ENCODE data around the gene FAM171A1.

DNA sequence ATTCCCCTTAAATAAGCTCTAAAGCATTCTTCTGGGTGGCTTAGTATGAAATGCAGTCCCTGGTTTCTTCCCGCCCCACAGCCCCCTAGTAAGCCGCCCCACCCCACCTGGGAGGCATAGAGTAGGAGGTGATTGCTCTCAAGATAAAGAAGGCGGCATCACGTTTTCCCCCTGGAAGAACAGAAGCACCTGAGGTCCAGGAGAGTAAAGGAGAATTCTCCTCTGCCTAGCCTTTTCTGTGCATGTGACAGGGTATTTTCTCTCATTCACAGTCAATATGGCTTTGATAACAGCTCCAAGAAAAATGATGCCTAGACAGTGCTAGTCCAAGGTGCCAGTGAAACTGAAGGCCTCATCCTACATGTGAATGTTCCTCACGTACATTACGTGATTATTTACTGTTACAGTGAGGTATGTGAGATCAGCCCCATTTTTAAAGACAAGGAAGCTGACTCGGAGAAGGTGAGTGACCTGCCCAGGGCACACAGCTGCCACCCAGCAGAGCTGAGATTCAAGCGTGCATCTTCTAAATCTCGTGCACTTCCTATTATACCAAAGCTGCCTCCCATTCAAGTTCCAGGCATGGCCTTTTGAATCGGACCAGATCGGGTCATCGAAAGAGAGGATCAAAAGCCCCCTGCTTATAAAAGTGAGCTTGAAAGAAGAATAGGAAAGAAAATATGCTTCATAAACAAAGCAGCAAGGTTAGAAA, 59.4 kb downstream of the FAM171A1 start:
- TF ChIP-seq, protein P1, sequence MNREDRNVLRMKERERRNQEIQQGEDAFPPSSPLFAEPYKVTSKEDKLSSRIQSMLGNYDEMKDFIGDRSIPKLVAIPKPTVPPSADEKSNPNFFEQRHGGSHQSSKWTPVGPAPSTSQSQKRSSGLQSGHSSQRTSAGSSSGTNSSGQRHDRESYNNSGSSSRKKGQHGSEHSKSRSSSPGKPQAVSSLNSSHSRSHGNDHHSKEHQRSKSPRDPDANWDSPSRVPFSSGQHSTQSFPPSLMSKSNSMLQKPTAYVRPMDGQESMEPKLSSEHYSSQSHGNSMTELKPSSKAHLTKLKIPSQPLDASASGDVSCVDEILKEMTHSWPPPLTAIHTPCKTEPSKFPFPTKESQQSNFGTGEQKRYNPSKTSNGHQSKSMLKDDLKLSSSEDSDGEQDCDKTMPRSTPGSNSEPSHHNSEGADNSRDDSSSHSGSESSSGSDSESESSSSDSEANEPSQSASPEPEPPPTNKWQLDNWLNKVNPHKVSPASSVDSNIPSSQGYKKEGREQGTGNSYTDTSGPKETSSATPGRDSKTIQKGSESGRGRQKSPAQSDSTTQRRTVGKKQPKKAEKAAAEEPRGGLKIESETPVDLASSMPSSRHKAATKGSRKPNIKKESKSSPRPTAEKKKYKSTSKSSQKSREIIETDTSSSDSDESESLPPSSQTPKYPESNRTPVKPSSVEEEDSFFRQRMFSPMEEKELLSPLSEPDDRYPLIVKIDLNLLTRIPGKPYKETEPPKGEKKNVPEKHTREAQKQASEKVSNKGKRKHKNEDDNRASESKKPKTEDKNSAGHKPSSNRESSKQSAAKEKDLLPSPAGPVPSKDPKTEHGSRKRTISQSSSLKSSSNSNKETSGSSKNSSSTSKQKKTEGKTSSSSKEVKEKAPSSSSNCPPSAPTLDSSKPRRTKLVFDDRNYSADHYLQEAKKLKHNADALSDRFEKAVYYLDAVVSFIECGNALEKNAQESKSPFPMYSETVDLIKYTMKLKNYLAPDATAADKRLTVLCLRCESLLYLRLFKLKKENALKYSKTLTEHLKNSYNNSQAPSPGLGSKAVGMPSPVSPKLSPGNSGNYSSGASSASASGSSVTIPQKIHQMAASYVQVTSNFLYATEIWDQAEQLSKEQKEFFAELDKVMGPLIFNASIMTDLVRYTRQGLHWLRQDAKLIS (CRISPR knock-in tag; IDR thresholded peaks at IDR 0.05), result no peak
- TF ChIP-seq KAT7 (CRISPR knock-in tag; IDR thresholded peaks at IDR 0.05; ENCODE audit: borderline replicate concordance) (no peak), POLR2A (IDR thresholded peaks at IDR 0.05; ENCODE audit: insufficient read depth in 1 of 2, low read depth in 2 of 2, low read length in 2 of 2) (no peak), POLR2AphosphoS2 (IDR thresholded peaks at IDR 0.05; ENCODE audit: low read depth, low read length) (no peak)
- TF ChIP-seq, protein P2, sequence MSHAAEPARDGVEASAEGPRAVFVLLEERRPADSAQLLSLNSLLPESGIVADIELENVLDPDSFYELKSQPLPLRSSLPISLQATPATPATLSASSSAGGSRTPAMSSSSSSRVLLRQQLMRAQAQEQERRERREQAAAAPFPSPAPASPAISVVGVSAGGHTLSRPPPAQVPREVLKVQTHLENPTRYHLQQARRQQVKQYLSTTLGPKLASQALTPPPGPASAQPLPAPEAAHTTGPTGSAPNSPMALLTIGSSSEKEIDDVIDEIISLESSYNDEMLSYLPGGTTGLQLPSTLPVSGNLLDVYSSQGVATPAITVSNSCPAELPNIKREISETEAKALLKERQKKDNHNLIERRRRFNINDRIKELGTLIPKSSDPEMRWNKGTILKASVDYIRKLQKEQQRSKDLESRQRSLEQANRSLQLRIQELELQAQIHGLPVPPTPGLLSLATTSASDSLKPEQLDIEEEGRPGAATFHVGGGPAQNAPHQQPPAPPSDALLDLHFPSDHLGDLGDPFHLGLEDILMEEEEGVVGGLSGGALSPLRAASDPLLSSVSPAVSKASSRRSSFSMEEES (CRISPR knock-in tag; IDR thresholded peaks at IDR 0.05), result no peak
